CD14-positive monocyte (primary cell): ENCODE results near the gene TACC2. TPM values are rescaled to one million over a fixed set of nuclear protein-coding genes. Genes with fewer than 3 reads are reported as not detected.

ENCODE experiments used
- DNase-seq, 3 donors: peaks; one replicate each; pipeline ENCODE4 v3.0.0-alpha.2; 2011 to 2022
- H2AFZ ChIP-seq: 2 replicates; pipeline ENCODE4 v1.6.0; 2012; ENCODE audit warnings: mild to moderate bottlenecking, low read depth, low read length, inconsistent platforms; ENCODE audit not compliant: insufficient read depth, poor library complexity, severe bottlenecking
- H3K27ac ChIP-seq, 2 donors: 1 replicate in 1 of 2; 2 replicates in 1 of 2; pipeline ENCODE4 v1.5.1; 2012 to 2013; ENCODE audit warnings: low read length in 2 of 2, control low read depth in 1 of 2, inconsistent platforms in 1 of 2, low read depth in 1 of 2, mild to moderate bottlenecking in 1 of 2
- H3K27me3 ChIP-seq, 2 donors: one replicate each; pipeline versions ENCODE4 v1.6.0 to v1.6.1; 2011 to 2013; ENCODE audit warnings: low read length in 2 of 2; ENCODE audit not compliant: control insufficient read depth in 2 of 2, insufficient read depth in 2 of 2
- H3K36me3 ChIP-seq, 2 donors: replicated peaks in 1 of 2; 1 replicate in 1 of 2; 2 replicates in 1 of 2; pipeline versions ENCODE4 v1.5.1 to v1.6.1; 2012 to 2013; ENCODE audit warnings: low read length in 2 of 2, control low read depth in 1 of 2, inconsistent platforms in 1 of 2, mild to moderate bottlenecking in 1 of 2; ENCODE audit not compliant: insufficient read depth in 2 of 2, control insufficient read depth in 1 of 2
- H3K4me1 ChIP-seq, 2 donors: 1 replicate in 1 of 2; 2 replicates in 1 of 2; pipeline versions ENCODE4 v1.5.1 to v1.6.1; 2012 to 2013; ENCODE audit warnings: low read length in 2 of 2, control low read depth in 1 of 2, inconsistent platforms in 1 of 2, mild to moderate bottlenecking in 1 of 2, moderate library complexity in 1 of 2; ENCODE audit not compliant: insufficient read depth in 2 of 2, control insufficient read depth in 1 of 2
- H3K4me2 ChIP-seq: replicated peaks from 2 replicates; pipeline ENCODE3; 2012; ENCODE audit warnings: low read length, moderate library complexity, mild to moderate bottlenecking; ENCODE audit not compliant: poor library complexity, severe bottlenecking; ENCODE audit errors: extremely low read depth
- H3K4me3 ChIP-seq, 3 experiments: fragments of 200-600 bp in 1 of 3; sonication (generic) in 1 of 3; replicated peaks in 1 of 3; 1 replicate in 2 of 3; 2 replicates in 1 of 3; pipeline ENCODE4 v1.5.1; 2011 to 2013; ENCODE audit warnings: low read length in 3 of 3, mild to moderate bottlenecking in 3 of 3, control low read depth in 2 of 3, low read depth in 2 of 3, inconsistent platforms in 1 of 3, moderate library complexity in 1 of 3
- H3K79me2 ChIP-seq: 2 replicates; pipeline ENCODE4 v1.6.0; 2012; ENCODE audit warnings: mild to moderate bottlenecking, control low read depth, inconsistent platforms, low read length, moderate library complexity; ENCODE audit not compliant: insufficient read depth
- H3K9ac ChIP-seq: 2 replicates; pipeline ENCODE4 v1.6.0; 2017; ENCODE audit warnings: low read length, mild to moderate bottlenecking; ENCODE audit not compliant: insufficient read depth, poor library complexity, severe bottlenecking
- H3K9me3 ChIP-seq, 2 donors: replicated peaks in 1 of 2; 1 replicate in 1 of 2; 2 replicates in 1 of 2; pipeline versions ENCODE4 v1.5.1 to v1.6.1; 2012 to 2013; ENCODE audit warnings: low read length in 2 of 2, control low read depth in 1 of 2; ENCODE audit not compliant: control insufficient read depth in 1 of 2, insufficient read depth in 1 of 2
- H4K20me1 ChIP-seq: 2 replicates; pipeline ENCODE4 v1.6.0; 2012; ENCODE audit warnings: mild to moderate bottlenecking, low read length, control low read depth, moderate library complexity; ENCODE audit not compliant: insufficient read depth
- H3K27ac Mint-ChIP-seq, 7 donors: one replicate each; pipeline ENCODE4 v1.8.0; 2020; ENCODE audit warnings: mild to moderate bottlenecking in 7 of 7, mixed read lengths in 7 of 7, moderate library complexity in 6 of 7, inconsistent platforms in 2 of 7
- H3K27me3 Mint-ChIP-seq, 3 donors: one replicate each; pipeline ENCODE4 v1.8.0; 2021 to 2022; ENCODE audit warnings: low read depth in 3 of 3, mild to moderate bottlenecking in 3 of 3, mixed read lengths in 3 of 3, moderate library complexity in 3 of 3, inconsistent platforms in 1 of 3
- H3K36me3 Mint-ChIP-seq, 2 donors: one replicate each; pipeline ENCODE4 v1.8.0; 2020; ENCODE audit warnings: mixed read lengths in 2 of 2, inconsistent platforms in 1 of 2, mild to moderate bottlenecking in 1 of 2
- H3K4me1 Mint-ChIP-seq: one replicate; pipeline ENCODE4 v1.8.0; 2020; ENCODE audit warnings: mild to moderate bottlenecking, mixed read lengths
- H3K4me3 Mint-ChIP-seq, 2 donors: one replicate each; pipeline ENCODE4 v1.8.0; 2020; ENCODE audit warnings: mild to moderate bottlenecking in 2 of 2, mixed read lengths in 2 of 2, moderate library complexity in 1 of 2
- H3K9me3 Mint-ChIP-seq, 7 donors: one replicate each; pipeline ENCODE4 v1.8.0; 2020 to 2022; ENCODE audit warnings: mixed read lengths in 7 of 7, mild to moderate bottlenecking in 6 of 7, moderate library complexity in 6 of 7, inconsistent platforms in 2 of 7
- CTCF ChIP-seq: fragments of 200-600 bp; IDR thresholded peaks from one replicate; pipeline ENCODE4 v1.8.0; 2022; ENCODE audit warnings: antibody characterized with exemption, mild to moderate bottlenecking
- WGBS: methylation state at CpG from one replicate; pipeline ENCODE4 v1.1.5; 2013; ENCODE audit warnings: missing lambda C conversion rate; ENCODE audit not compliant: insufficient coverage; 5-methylcytosine and 5-hydroxymethylcytosine counted together
- intact Hi-C, 2 donors: fragments of 100-400 bp; cut with micrococcal nuclease; formaldehyde crosslinking; loops; one replicate each; pipeline versions ENCODE4 v1.15.0 to v1.15.1; 2023
- polyA plus RNA-seq, 3 donors: library from polyadenylated mRNA; depleted of rRNA in 1 of 3; unstranded in 2 of 3; stranded (reverse) in 1 of 3; fragments of 300-500 nt in 2 of 3; fragments of >200 nt in 1 of 3; fragmentation: Illumina TruSeq in 2 of 3; gene quantifications; 1 replicate in 2 of 3; 2 replicates in 1 of 3; pipeline ENCODE4 v1.2.3, GENCODE V29; 2012 to 2021

TACC2 gene
- polyA plus RNA-seq, 3 donors: 0.03 TPM; not detected in 2

- Histone ChIP-seq H4K20me1 (no peaks in the 10 kb centered on the region), H3K79me2 (no peaks in the 10 kb centered on the region), H2AFZ (no peak overlapping the region), H3K36me3 (no peaks in the 10 kb centered on the region), H3K9me3 (no peaks in the 10 kb centered on the region), H3K4me3 (no peak overlapping the region), H3K4me2 (no peak overlapping the region), H3K4me1 (no peaks in the 10 kb centered on the region), H3K27ac (no peak overlapping the region), H3K27me3 (no peaks in the 10 kb centered on the region), H3K9ac (no peak overlapping the region)
- Mint-ChIP-seq H3K4me3 (no peak overlapping the region), H3K27ac (no peak overlapping the region), H3K36me3 (no peaks in the 10 kb centered on the region), H3K27me3 (peaks cover 3 to 7% (median 4%) of the 10 kb centered on the region in 3 donors), H3K4me1 (no peaks in the 10 kb centered on the region), H3K9me3 (peaks cover 0 to 8% (median 2%) of the 10 kb centered on the region in 7 donors)
- intact Hi-C loops: no loop called here
- TF ChIP-seq CTCF: no peak
- 93% methylated on average over 3 of the region's 8 CpGs for WGBS
- no peak for DNase-seq
Measured at GRCh38 chr10:122029499-122030199, 40.7 kb downstream of the TACC2 start.

- Histone ChIP-seq H3K4me1 (no peaks in the 10 kb centered on the region), H3K9ac (no peak overlapping the region), H3K27ac (no peak overlapping the region), H4K20me1 (no peaks in the 10 kb centered on the region), H3K4me2 (no peak overlapping the region), H3K36me3 (no peaks in the 10 kb centered on the region), H3K27me3 (no peaks in the 10 kb centered on the region), H2AFZ (no peak overlapping the region), H3K79me2 (no peaks in the 10 kb centered on the region), H3K9me3 (no peaks in the 10 kb centered on the region), H3K4me3 (no peak overlapping the region)
- no peak overlapping the region for H3K4me3 Mint-ChIP-seq
- H3K27ac Mint-ChIP-seq: no peak overlapping the region
- no peaks in the 10 kb centered on the region for H3K36me3 Mint-ChIP-seq
- TF ChIP-seq CTCF: no peak
- intact Hi-C loops: no loop called here
- H3K4me1 Mint-ChIP-seq: no peaks in the 10 kb centered on the region
- WGBS: 100% methylated on average over 2 of the region's 7 CpGs
- H3K27me3 Mint-ChIP-seq: peaks cover 3 to 7% (median 4%) of the 10 kb centered on the region in 3 donors
- H3K9me3 Mint-ChIP-seq: peaks cover 0 to 8% (median 2%) of the 10 kb centered on the region in 7 donors
- no peak for DNase-seq
Measured at GRCh38 chr10:122030200-122030552, 41.2 kb downstream of the TACC2 start.
